ENCODE results near the gene IL1B. TPM values are rescaled to one million over a fixed set of nuclear protein-coding genes. Genes with fewer than 3 reads are reported as not detected.

IL1B gene
- total and polyA plus RNA-seq, 2 experiments from 2014 or later, result 1.1 to 2.4 TPM

DNA sequence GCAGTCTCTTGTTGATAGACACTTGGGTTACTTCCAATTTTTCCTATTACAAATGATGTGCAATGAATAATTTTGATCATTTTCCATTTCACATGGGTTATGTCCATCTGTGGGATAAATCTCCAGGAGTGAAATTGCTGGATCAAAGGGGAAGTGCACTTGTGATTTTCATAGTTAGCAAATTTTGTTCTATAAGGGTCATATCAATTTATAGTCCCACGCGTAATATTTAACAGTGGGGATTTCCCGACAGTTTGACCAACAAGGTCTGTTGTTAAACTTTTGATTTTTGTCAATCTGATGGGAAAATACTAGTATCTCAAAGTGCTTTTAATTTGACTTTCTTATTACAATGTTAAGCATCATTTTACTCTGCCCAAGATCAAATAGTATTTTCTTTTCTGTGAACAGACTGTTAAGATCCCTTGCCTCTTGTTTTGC, 8.3 kb downstream of the IL1B start:
- Histone ChIP-seq H2AFZ (no peak overlapping the region), H3K27ac (no peak overlapping the region), H4K20me1 (ENCODE audit: insufficient read depth, poor library complexity, severe bottlenecking) (no peaks in the 10 kb centered on the region), H3K9me2 (replicated peaks; ENCODE audit: insufficient read depth) (no peaks in the 10 kb centered on the region), H3K4me2 (no peak overlapping the region), H3K4me3 (no peak overlapping the region), H3K36me3 (replicated peaks; ENCODE audit: insufficient read depth, low read depth) (no peaks in the 10 kb centered on the region), H3K4me1 (ENCODE audit: insufficient read depth) (no peaks in the 10 kb centered on the region), H3K9me3 (ENCODE audit: low read depth) (no peaks in the 10 kb centered on the region), H3K79me2 (no peaks in the 10 kb centered on the region), H3K27me3 (no peaks in the 10 kb centered on the region)
- TF ChIP-seq EZH2 (IDR thresholded peaks at IDR 0.05; ENCODE audit: borderline replicate concordance) (no peak), CTCF (IDR thresholded peaks at IDR 0.05; ENCODE audit: poor library complexity) (no peak), EZH2phosphoT487 (IDR thresholded peaks at IDR 0.05; ENCODE audit: low read depth, severe bottlenecking, unreplicated experiment) (no peak)
- DNase-seq (ENCODE audit: low spot score), result no peak
- WGBS (ENCODE audit: low lambda C conversion rate, missing lambda C conversion rate), result 95% methylated on average over 3 of the region's 3 CpGs

GRCh38 chr2:112827604-112828185, 8.9 kb downstream of the IL1B start:
- Histone ChIP-seq H3K27ac (no peak overlapping the region), H3K9me2 (replicated peaks; ENCODE audit: insufficient read depth) (no peaks in the 10 kb centered on the region)

GRCh38 chr2:112827009-112827408, 9.6 kb downstream of the IL1B start:
- no peak for DNase-seq (ENCODE audit: low spot score)
- Histone ChIP-seq H3K27me3 (no peaks in the 10 kb centered on the region), H4K20me1 (ENCODE audit: insufficient read depth, poor library complexity, severe bottlenecking) (no peaks in the 10 kb centered on the region), H3K9me2 (replicated peaks; ENCODE audit: insufficient read depth) (no peaks in the 10 kb centered on the region), H3K27ac (no peak overlapping the region), H3K9me3 (ENCODE audit: low read depth) (no peaks in the 10 kb centered on the region), H3K4me2 (no peak overlapping the region), H3K4me3 (no peak overlapping the region), H3K36me3 (replicated peaks; ENCODE audit: insufficient read depth, low read depth) (no peaks in the 10 kb centered on the region), H3K79me2 (no peaks in the 10 kb centered on the region), H2AFZ (no peak overlapping the region), H3K4me1 (ENCODE audit: insufficient read depth) (no peaks in the 10 kb centered on the region)
- 84% methylated on average over 3 of the region's 3 CpGs for WGBS (ENCODE audit: low lambda C conversion rate, missing lambda C conversion rate)
- no peak for TF ChIP-seq EZH2phosphoT487 (IDR thresholded peaks at IDR 0.05; ENCODE audit: low read depth, severe bottlenecking, unreplicated experiment)
- no peak for TF ChIP-seq CTCF (IDR thresholded peaks at IDR 0.05; ENCODE audit: poor library complexity)
- no peak for TF ChIP-seq EZH2 (IDR thresholded peaks at IDR 0.05; ENCODE audit: borderline replicate concordance)

More at GRCh38 chr2:112827604-112828185, 8.9 kb downstream of the IL1B start:
- H2AFZ ChIP-seq, result no peak overlapping the region
- no peaks in the 10 kb centered on the region for H3K36me3 ChIP-seq (replicated peaks; ENCODE audit: insufficient read depth, low read depth)
- H3K9me3 ChIP-seq (ENCODE audit: low read depth), result no peaks in the 10 kb centered on the region
- H3K4me2 ChIP-seq, result no peak overlapping the region
- H3K27me3 ChIP-seq, result no peaks in the 10 kb centered on the region
- H3K4me3 ChIP-seq, result no peak overlapping the region
- WGBS (ENCODE audit: low lambda C conversion rate, missing lambda C conversion rate), result 89% methylated on average over 6 of the region's 6 CpGs
- H3K79me2 ChIP-seq, result no peaks in the 10 kb centered on the region
- no peak for DNase-seq (ENCODE audit: low spot score)
- no peak for TF ChIP-seq EZH2phosphoT487 (IDR thresholded peaks at IDR 0.05; ENCODE audit: low read depth, severe bottlenecking, unreplicated experiment)
- no peak for TF ChIP-seq EZH2 (IDR thresholded peaks at IDR 0.05; ENCODE audit: borderline replicate concordance)
- no peak for TF ChIP-seq CTCF (IDR thresholded peaks at IDR 0.05; ENCODE audit: poor library complexity)
- H4K20me1 ChIP-seq (ENCODE audit: insufficient read depth, poor library complexity, severe bottlenecking), result no peaks in the 10 kb centered on the region
- H3K4me1 ChIP-seq (ENCODE audit: insufficient read depth), result no peaks in the 10 kb centered on the region
